ENCODE measurements around the gene MAGOH. TPM values are rescaled to one million over a fixed set of nuclear protein-coding genes. Genes with fewer than 3 reads are reported as not detected.

The MAGOH gene
- total and polyA plus RNA-seq, 10 of the 15 experiments (the other 5 are each of a cell fraction or from before 2014, with no cell fraction given), result 62.6 to 261 (median 89.8) TPM

DNA sequence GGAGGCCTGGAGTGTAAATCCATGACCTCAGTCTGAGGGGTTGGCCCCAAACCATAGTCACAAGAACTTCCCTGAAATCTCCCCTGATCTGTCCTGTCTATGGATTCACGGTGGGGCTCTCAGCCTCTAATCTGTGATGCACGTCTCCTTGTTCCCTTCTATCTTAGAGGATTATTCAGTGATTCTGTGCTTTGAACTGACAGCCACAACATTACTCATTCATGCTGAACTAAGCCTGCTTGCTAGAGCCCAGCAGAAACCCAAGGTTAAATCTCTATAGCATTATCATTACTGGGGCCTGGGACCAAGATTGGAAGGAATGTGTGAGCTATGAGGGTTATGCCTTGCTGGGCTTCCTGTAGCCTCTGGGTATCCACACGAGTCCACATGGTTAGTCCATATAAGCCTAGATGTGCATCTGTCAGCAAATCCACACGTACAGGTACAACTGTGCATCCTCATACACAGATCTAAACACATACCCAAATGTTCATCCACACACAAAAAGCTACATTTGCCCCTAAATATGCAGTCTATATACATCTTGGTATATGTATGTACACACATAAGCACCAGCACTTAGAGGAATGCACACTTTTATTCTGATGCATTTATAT lies 22.4 kb upstream of the MAGOH start:
- Histone ChIP-seq H3K27me3 (replicated peaks in 1 of 2; ENCODE audit: control insufficient read depth in 2 of 2, insufficient read depth in 2 of 2, low read length in 1 of 2) (no peaks in the 10 kb centered on the region), H3K27ac (ENCODE audit: control insufficient read depth, insufficient read depth) (peak overlapping the region; percentile 73), H3K4me1 (ENCODE audit: control insufficient read depth, insufficient read depth, low read length) (peaks cover 10% of the 10 kb centered on the region), H3K79me2 (ENCODE audit: control insufficient read depth, insufficient read depth, low read length) (no peaks in the 10 kb centered on the region), H3K36me3 (ENCODE audit: control insufficient read depth in 2 of 2, insufficient read depth in 2 of 2, low read length in 1 of 2) (peaks cover 25 to 43% of the 10 kb centered on the region in 2 experiments), H3K9ac (ENCODE audit: control insufficient read depth, insufficient read depth, low read length) (no peak overlapping the region), H3K4me3 (no peak overlapping the region), H3K9me3 (replicated peaks; ENCODE audit: control insufficient read depth, insufficient read depth, low read length) (no peaks in the 10 kb centered on the region), H4K20me1 (ENCODE audit: control insufficient read depth, insufficient read depth) (no peaks in the 10 kb centered on the region), H3K4me2 (ENCODE audit: control insufficient read depth, insufficient read depth) (peak overlapping the region; percentile 32; the same call in 1 of the 2 replicates), H2AFZ (ENCODE audit: control insufficient read depth, low read depth, low read length) (no peak overlapping the region)
- in situ Hi-C loops (cut with MboI) (no loop called here), intact Hi-C loops (cut with micrococcal nuclease; ENCODE audit: unreplicated experiment) (no loop called here)
- ChIA-PET POLR2A (no interaction called here), SMC1A (ENCODE audit: uncharacterized antibody, unreplicated experiment) (no interaction called here), CTCF (interaction anchor here (1.7 kb wide), 1 partner anchor 31 kb away, joined by 4 read pairs; no protein-coding TSS in a partner anchor), RAD21 (ENCODE audit: unreplicated experiment) (interaction anchor here (1.0 kb wide), 1 partner anchor 22 kb away, joined by 3 read pairs; the partner anchor contains the start of gene MAGOH)
- TF ChIP-seq, protein P1, sequence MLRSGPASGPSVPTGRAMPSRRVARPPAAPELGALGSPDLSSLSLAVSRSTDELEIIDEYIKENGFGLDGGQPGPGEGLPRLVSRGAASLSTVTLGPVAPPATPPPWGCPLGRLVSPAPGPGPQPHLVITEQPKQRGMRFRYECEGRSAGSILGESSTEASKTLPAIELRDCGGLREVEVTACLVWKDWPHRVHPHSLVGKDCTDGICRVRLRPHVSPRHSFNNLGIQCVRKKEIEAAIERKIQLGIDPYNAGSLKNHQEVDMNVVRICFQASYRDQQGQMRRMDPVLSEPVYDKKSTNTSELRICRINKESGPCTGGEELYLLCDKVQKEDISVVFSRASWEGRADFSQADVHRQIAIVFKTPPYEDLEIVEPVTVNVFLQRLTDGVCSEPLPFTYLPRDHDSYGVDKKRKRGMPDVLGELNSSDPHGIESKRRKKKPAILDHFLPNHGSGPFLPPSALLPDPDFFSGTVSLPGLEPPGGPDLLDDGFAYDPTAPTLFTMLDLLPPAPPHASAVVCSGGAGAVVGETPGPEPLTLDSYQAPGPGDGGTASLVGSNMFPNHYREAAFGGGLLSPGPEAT (IDR thresholded peaks at IDR 0.05; ENCODE audit: low read depth), result no peak
- TF ChIP-seq PAX5 (IDR thresholded peaks at IDR 0.05; ENCODE audit: borderline replicate concordance, low read depth, low read length), result no peak
- 74% methylated on average over 4 of the region's 4 CpGs for WGBS (ENCODE audit: insufficient coverage, insufficient replicate concordance, low lambda C conversion rate, missing lambda C conversion rate)
- FAIRE-seq (no peak), DNase-seq (ENCODE audit: low read depth, low spot score) (no peak), ATAC-seq (no peak)
- BruUV-seq (replicated peaks), result no TSS peak

GRCh38 chr1:53259932-53260331 lies 21.6 kb upstream of the MAGOH start:
- no TSS peak for BruUV-seq (replicated peaks)
- Histone ChIP-seq H3K27me3 (replicated peaks in 1 of 2; ENCODE audit: control insufficient read depth in 2 of 2, insufficient read depth in 2 of 2, low read length in 1 of 2) (no peaks in the 10 kb centered on the region), H3K27ac (ENCODE audit: control insufficient read depth, insufficient read depth) (peak overlapping the region; percentile 73; the same call in 1 of the 2 replicates), H3K4me3 (no peak overlapping the region), H4K20me1 (ENCODE audit: control insufficient read depth, insufficient read depth) (no peaks in the 10 kb centered on the region), H2AFZ (ENCODE audit: control insufficient read depth, low read depth, low read length) (no peak overlapping the region; the same call in 1 of the 2 replicates), H3K9me3 (replicated peaks; ENCODE audit: control insufficient read depth, insufficient read depth, low read length) (no peaks in the 10 kb centered on the region), H3K9ac (ENCODE audit: control insufficient read depth, insufficient read depth, low read length) (no peak overlapping the region), H3K4me1 (ENCODE audit: control insufficient read depth, insufficient read depth, low read length) (peaks cover 10% of the 10 kb centered on the region), H3K36me3 (ENCODE audit: control insufficient read depth in 2 of 2, insufficient read depth in 2 of 2, low read length in 1 of 2) (peaks cover 25 to 42% of the 10 kb centered on the region in 2 experiments), H3K4me2 (ENCODE audit: control insufficient read depth, insufficient read depth) (peak overlapping the region; percentile 32), H3K79me2 (ENCODE audit: control insufficient read depth, insufficient read depth, low read length) (no peaks in the 10 kb centered on the region)
- no peak for DNase-seq (ENCODE audit: low read depth, low spot score)
- intact Hi-C loops (cut with micrococcal nuclease; ENCODE audit: unreplicated experiment), result no loop called here
- ChIA-PET POLR2A (no interaction called here), SMC1A (ENCODE audit: uncharacterized antibody, unreplicated experiment) (no interaction called here), CTCF (interaction anchor here (1.2 to 2.3 kb wide), 2 partner anchors 9 to 18 kb away, joined by 3 to 5 read pairs; no protein-coding TSS in a partner anchor), RAD21 (ENCODE audit: unreplicated experiment) (no interaction called here)
- TF ChIP-seq CREB1 (IDR thresholded peaks at IDR 0.05; ENCODE audit: low read depth), result no peak
- TF ChIP-seq PML (IDR thresholded peaks at IDR 0.05; ENCODE audit: low read length), result no peak
- no peak for TF ChIP-seq ZSCAN29 (IDR thresholded peaks at IDR 0.05)
- peak; percentile 61 for ATAC-seq
- peak; percentile 78 for FAIRE-seq
- in situ Hi-C loops (cut with MboI), result no loop called here
- 2% methylated on average over 2 of the region's 2 CpGs for WGBS (ENCODE audit: insufficient coverage, insufficient replicate concordance, low lambda C conversion rate, missing lambda C conversion rate)

All from GM12878 (cell line).